Measurements from ENCODE around the gene SLC6A17.

The SLC6A17 gene

GRCh38 chr1:110150330-110151174 lies at the start of gene SLC6A17:
SLC6A17 (plus strand) TSS chr1:110150494; CDS start chr1:110166930, 16,436 bp downstream.
- DNase-seq: no peak

- no peak for DNase-seq
These were observed 48.2 kb upstream of the SLC6A17 start for GRCh38 chr1:110102081-110102480.

- peak in 1 of 2 experiments; percentile 62 for DNase-seq
These were observed 44.0 kb upstream of the SLC6A17 start for GRCh38 chr1:110106013-110106941.

GRCh38 chr1:110107867-110108469 lies 42.3 kb upstream of the SLC6A17 start:
- DNase-seq: no peak

- DNase-seq: no peak
These were observed 39.2 kb upstream of the SLC6A17 start for GRCh38 chr1:110111081-110111480.

- no peak for DNase-seq
These were observed 38.2 kb upstream of the SLC6A17 start, which contains the start of gene UBL4B for GRCh38 chr1:110112143-110112542. UBL4B (plus strand) TSS chr1:110112443; CDS start chr1:110112535, 92 bp downstream.

GRCh38 chr1:110112656-110113055 lies 37.6 kb upstream of the SLC6A17 start:
- DNase-seq: no peak

- no peak for DNase-seq
These were observed 36.7 kb upstream of the SLC6A17 start for GRCh38 chr1:110113551-110113950.

- no peak for DNase-seq
These were observed 36.1 kb upstream of the SLC6A17 start for GRCh38 chr1:110114173-110114572.

- no peak for DNase-seq
These were observed 35.5 kb upstream of the SLC6A17 start for GRCh38 chr1:110114784-110115183.

- DNase-seq: no peak
These were observed 31.5 kb upstream of the SLC6A17 start for GRCh38 chr1:110118636-110119396.

GRCh38 chr1:110119843-110120242 lies 30.5 kb upstream of the SLC6A17 start:
- DNase-seq: no peak

GRCh38 chr1:110120960-110121561 lies 29.2 kb upstream of the SLC6A17 start:
- no peak for DNase-seq

GRCh38 chr1:110123224-110123623 lies 27.1 kb upstream of the SLC6A17 start:
- DNase-seq: no peak

GRCh38 chr1:110125810-110126209 lies 24.5 kb upstream of the SLC6A17 start:
- no peak for DNase-seq

GRCh38 chr1:110130113-110130591 lies 20.1 kb upstream of the SLC6A17 start:
- no peak for DNase-seq

GRCh38 chr1:110130989-110131388 lies 19.3 kb upstream of the SLC6A17 start:
- no peak for DNase-seq

- DNase-seq: no peak
These were observed 17.6 kb upstream of the SLC6A17 start for GRCh38 chr1:110132682-110133081.

GRCh38 chr1:110133436-110133835 lies 16.9 kb upstream of the SLC6A17 start:
- DNase-seq: no peak

- no peak for DNase-seq
These were observed 16.2 kb upstream of the SLC6A17 start for GRCh38 chr1:110134050-110134595.

GRCh38 chr1:110135246-110135645 lies 15.0 kb upstream of the SLC6A17 start:
- no peak for DNase-seq
